Loucy (cell line): ENCODE measurements around the gene RASGRP2.

Experiments used
- EZH2phosphoT487 ChIP-seq: fragments of 200-600 bp; IDR thresholded peaks from 2 replicates; pipeline ENCODE4 v1.6.1; 2018; ENCODE audit warnings: antibody characterized with exemption, mild to moderate bottlenecking, moderate library complexity, borderline replicate concordance
- TF ChIP-seq, protein P1 (sequence below): fragments of 200-600 bp; sonication (generic); conservative IDR thresholded peaks from 2 replicates; pipeline ENCODE4 v1.5.1; 2014; ENCODE audit warnings: mild to moderate bottlenecking, antibody characterized with exemption, low read length

DNA sequence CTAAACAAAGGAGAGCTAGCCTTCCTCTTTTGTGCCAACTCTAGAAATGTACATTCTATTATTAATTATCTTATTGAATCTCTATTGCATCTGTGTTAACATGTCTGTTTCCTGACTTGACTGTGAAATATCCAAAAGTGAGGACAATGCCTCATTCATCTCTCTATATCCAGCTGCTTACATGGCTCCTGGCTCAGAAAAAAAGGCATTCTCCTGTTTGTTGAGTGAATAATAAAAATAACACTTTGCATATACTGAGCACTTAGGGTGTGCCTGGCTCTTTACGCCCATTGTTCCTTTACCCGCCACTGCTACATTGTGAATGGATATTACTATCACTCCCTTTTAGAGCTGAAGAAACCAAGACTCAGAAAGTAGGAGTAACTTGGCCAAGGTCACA is 40.9 kb downstream of the RASGRP2 start:
- TF ChIP-seq, protein P1, sequence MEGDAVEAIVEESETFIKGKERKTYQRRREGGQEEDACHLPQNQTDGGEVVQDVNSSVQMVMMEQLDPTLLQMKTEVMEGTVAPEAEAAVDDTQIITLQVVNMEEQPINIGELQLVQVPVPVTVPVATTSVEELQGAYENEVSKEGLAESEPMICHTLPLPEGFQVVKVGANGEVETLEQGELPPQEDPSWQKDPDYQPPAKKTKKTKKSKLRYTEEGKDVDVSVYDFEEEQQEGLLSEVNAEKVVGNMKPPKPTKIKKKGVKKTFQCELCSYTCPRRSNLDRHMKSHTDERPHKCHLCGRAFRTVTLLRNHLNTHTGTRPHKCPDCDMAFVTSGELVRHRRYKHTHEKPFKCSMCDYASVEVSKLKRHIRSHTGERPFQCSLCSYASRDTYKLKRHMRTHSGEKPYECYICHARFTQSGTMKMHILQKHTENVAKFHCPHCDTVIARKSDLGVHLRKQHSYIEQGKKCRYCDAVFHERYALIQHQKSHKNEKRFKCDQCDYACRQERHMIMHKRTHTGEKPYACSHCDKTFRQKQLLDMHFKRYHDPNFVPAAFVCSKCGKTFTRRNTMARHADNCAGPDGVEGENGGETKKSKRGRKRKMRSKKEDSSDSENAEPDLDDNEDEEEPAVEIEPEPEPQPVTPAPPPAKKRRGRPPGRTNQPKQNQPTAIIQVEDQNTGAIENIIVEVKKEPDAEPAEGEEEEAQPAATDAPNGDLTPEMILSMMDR = no peak
- TF ChIP-seq EZH2phosphoT487 = no peak
